ENCODE measurements around the gene CYP24A1.

GRCh38 chr20:54139188-54139587 is 34.6 kb downstream of the CYP24A1 start:
- TF ChIP-seq CTCF (IDR thresholded peaks at IDR 0.05) (no peak), POLR2A (IDR thresholded peaks at IDR 0.05) (no peak)

Measured in heart left ventricle (tissue), 13 donors.